Retina (tissue), 1 donor: ENCODE results near the gene DYNLL2.
A peak's percentile ranks its signal among the peaks of the same experiment; 100 is the strongest.
"Not testable (repeated sequence)": the region's sequence is repeated elsewhere in the genome, so short reads cannot be mapped to it uniquely, and the experiment has no call there.

Experiments used
- DNase-seq: peaks from one replicate; pipeline ENCODE4 v3.0.0-alpha.2; 2016

Gene DYNLL2

DNA sequence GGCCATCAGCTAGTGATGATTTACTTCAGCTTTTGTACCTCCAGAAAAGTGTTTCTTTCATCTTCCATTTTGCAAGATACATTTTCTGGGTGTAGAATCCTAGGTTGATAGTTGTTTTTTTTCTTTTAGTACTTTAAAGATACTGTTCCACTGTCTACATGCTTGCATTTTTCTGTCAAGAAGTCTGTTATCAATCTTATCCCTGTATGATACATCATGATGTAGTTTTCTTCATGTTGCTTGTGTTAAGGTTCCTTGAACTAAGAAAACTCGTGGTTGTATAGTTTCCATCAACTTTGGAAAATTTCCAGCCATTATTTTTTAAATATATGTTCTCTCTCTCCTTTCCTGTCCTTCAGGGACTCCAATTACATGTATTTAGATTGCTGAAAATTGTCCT lies 24.1 kb downstream of the DYNLL2 start:
- DNase-seq: no peak

DNA sequence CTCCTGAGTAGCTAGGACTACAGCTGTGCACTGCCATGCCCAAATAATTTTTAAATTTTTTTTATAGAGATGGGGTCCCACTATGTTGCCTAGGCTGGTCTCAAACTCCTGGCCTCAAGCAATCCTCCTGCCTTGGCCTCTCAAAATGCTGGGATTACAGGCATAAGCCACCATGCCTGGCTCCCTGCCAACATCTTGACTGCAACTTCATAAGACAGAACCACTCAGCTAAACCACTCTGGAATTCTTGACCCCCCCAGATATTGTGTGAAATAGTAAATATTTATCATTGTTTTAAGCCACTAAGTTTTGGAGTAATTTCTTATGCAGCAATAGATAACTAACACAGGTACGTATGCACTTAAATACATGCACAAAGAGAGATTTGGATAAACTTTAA lies 26.0 kb downstream of the DYNLL2 start:
- no peak for DNase-seq

- DNase-seq: no peak
Observed at GRCh38 chr17:58110012-58110411, 26.8 kb downstream of the DYNLL2 start.

- no peak for DNase-seq
Observed at GRCh38 chr17:58111676-58112075, 28.5 kb downstream of the DYNLL2 start.

- peak; percentile 85 for DNase-seq
Observed at GRCh38 chr17:58112970-58113631, 29.9 kb downstream of the DYNLL2 start.

DNA sequence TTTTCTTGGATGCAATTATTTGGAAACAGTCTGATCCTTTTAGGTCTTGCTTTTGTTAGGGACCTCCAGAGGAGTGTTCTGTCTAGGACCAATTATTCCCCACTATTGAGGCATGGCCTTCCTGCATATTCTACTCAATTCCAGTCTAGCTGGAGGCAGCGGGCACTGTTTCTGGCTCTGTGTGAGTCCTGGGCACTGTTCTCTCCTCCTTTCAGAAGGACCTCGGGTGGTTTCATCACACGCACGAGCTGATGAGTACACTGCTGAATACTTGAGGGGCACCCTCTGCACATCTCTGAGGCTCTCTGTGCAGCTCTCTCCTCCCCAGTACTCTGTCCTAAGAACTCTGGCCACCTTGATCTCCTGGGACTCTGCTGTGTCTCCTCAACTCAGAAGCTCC lies 30.7 kb downstream of the DYNLL2 start:
- no peak for DNase-seq

GRCh38 chr17:58117382-58117781 lies 34.2 kb downstream of the DYNLL2 start:
- DNase-seq: no peak

DNA sequence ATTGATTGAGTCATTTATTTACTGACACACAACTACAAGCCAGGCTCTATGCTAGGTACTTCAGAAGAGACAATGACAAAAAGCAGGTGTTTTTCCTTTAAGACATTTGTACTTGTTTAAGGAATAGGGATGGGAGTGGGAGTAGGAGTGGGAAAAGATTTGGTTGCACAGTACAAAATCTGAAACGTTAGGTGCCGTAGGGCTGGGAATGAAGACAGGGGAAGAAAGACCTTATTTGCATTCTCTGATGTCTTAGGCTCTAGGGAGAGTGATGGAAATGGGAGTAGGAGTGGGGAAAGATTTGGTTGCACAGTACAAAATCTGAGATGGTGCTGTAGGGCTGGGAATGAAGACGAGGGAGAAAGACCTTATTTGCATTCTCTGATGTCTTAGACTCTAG lies 36.3 kb downstream of the DYNLL2 start:
- no peak for DNase-seq

GRCh38 chr17:58120195-58120822 lies 37.1 kb downstream of the DYNLL2 start:
- peak; percentile 48 for DNase-seq

- DNase-seq: no peak
Observed at GRCh38 chr17:58121925-58122324, 38.7 kb downstream of the DYNLL2 start.

GRCh38 chr17:58127846-58128245 lies 44.6 kb downstream of the DYNLL2 start:
- no peak for DNase-seq

DNA sequence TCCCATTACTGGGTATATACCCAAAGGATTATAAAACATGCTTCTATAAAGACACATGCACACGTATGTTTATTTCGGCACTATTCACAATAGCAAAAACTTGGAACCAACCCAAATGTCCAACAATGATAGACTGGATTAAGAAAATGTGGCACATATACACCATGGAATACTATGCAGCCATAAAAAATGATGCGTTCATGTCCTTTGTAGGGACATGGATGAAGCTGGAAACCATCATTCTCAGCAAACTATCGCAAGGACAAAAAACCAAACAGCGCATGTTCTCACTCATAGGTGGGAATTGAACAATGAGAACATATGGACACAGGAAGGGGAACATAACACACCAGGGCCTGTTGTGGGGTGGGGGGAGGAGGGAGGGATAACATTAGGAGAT lies 49.5 kb downstream of the DYNLL2 start:
- DNase-seq: not testable (repeated sequence)

GRCh38 chr17:58136669-58137279 lies 53.6 kb downstream of the DYNLL2 start:
- no peak for DNase-seq

GRCh38 chr17:58141505-58141904 lies 58.3 kb downstream of the DYNLL2 start:
- no peak for DNase-seq

GRCh38 chr17:58143335-58143734 lies 60.1 kb downstream of the DYNLL2 start:
- not testable (repeated sequence) for DNase-seq

GRCh38 chr17:58144801-58145200 lies 61.6 kb downstream of the DYNLL2 start:
- no peak for DNase-seq
